ENCODE data around the gene DIPK1C. TPM values are rescaled to one million over a fixed set of nuclear protein-coding genes. Genes with fewer than 3 reads are reported as not detected.

DIPK1C gene
- polyA plus RNA-seq, 2 of the 4 experiments (the other 2 are of a cell fraction) = not detected

DNA sequence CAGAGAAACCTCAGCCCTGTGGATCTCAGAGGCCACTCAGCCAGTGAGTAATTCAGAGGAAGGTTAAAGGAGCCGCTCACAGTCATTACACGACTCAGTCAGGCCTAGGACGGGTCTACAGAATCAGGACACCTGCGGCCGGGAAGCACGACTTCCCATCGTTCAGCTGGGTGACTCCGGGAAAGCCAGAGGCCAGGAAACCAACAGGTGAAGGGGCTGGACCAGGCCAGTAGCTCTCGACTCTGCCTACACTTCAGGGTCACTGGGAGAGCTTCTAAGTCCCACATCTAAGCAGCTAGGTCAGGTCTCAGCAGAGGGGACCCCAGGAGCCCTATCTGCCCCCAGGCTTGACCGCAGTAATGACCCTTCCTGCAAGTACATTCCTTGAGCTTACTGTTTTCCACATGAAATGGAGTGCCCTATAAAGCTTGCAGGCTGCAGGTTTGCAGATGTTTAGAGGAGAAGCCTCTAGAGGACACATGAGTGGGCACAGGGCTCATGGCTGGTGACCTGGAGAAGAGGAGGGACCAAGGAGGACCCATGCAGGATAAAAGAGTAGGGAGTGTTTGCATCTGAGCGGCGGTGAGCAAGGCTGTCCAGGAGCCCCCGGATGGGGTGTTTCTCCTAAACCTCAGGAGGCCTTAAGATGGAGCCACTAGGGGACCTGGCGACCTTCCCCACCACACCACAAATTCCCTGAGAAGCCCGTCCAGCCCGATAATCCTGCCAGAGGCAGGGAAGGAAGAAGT, 9.5 kb downstream of the DIPK1C start (continued):
- no peak for TF ChIP-seq CEBPB (IDR thresholded peaks at IDR 0.05)

DNA sequence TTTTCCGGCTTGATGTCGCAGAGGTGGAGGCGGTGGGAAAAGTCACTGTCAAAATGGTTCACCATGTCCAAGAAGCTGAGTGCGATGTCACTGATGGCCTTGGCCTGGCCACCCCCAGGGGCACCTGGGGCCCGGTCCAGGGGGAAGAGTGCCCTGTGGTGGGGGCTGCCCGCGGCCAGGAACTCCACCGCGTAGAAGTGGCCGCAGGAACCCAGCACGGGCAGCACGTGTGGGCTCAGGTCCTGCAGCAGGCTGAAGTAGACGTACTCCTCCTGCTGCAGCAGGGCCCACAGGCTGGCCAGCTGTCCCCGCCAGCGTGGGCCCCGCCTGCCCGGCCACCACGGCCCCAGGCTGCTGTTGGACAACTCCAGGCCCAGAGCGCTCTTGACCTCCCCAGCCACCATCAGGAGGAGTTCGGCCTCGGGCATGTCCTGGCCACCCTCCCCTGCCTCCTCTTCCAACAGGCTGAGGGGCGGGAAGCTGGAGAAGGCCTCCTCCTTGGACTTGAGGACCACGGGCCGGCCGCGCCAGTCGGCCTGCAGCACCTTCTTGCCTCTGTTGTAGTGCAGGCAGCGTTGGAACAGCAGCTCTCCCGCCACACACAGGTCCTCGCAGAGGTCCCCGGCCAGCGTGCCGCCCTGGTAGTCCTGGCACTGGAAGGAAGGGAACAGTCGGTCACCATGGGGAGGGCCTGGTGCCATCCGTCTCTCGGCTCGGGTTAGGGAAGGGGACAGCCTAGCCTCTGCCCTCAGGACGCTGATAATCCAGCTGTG, 10.3 kb downstream of the DIPK1C start:
- ChIA-PET CTCF (no interaction called here), POLR2A (no interaction called here)
- Histone ChIP-seq H3K9me3 (no peaks in the 10 kb centered on the region), H3K4me2 (no peak overlapping the region), H3K4me1 (no peaks in the 10 kb centered on the region), H3K27ac (no peak overlapping the region), H3K4me3 (no peak overlapping the region)
- FAIRE-seq = no peak
- no peak for ATAC-seq
- 75% methylated on average over 7 of the region's 38 CpGs for WGBS (ENCODE audit: missing lambda C conversion rate)
- DNase-seq (ENCODE audit: low read depth in 1 of 2, low spot score in 1 of 2) = no peak
- TF ChIP-seq, protein P1, sequence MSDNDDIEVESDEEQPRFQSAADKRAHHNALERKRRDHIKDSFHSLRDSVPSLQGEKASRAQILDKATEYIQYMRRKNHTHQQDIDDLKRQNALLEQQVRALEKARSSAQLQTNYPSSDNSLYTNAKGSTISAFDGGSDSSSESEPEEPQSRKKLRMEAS (IDR thresholded peaks at IDR 0.05) = no peak
- no peak for TF ChIP-seq BHLHE40 (IDR thresholded peaks at IDR 0.05; ENCODE audit: low read depth, low read length)
- no peak for TF ChIP-seq RCOR1 (IDR thresholded peaks at IDR 0.05; ENCODE audit: low read depth, low read length)
- no peak for TF ChIP-seq RARB (CRISPR knock-in tag; IDR thresholded peaks at IDR 0.05)
- TF ChIP-seq HDAC2 (IDR thresholded peaks at IDR 0.05) = no peak

DNA sequence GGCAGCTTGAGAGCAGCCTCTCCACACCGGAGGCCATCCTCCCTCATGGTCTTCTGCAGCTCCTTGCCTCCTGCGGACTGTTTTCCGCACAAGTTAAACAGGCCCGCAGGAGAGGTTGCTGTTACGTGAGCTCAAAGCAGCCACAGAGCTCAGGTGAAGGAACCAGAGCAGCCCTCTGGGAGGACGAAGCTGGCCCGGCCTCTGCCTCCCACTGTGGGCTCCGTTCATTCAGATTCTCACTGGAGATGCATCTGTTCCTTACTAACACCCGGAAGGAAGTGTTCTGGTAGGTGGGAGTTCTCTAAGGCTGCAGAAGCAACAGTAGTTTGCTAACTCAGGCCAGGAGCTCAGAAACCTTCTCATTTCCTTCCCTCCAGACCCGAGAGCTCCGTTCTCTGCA, 10.9 kb downstream of the DIPK1C start:
- no peak overlapping the region for H3K27ac ChIP-seq
- ATAC-seq (no peak), FAIRE-seq (no peak), DNase-seq (ENCODE audit: low read depth in 1 of 2, low spot score in 1 of 2) (no peak)
- no peak overlapping the region for H3K4me2 ChIP-seq
- ChIA-PET CTCF (no interaction called here), POLR2A (no interaction called here)
- no peak for TF ChIP-seq HOXA7 (CRISPR knock-in tag; IDR thresholded peaks at IDR 0.05)
- no peak for TF ChIP-seq RCOR1 (IDR thresholded peaks at IDR 0.05; ENCODE audit: low read depth, low read length)
- no peak for TF ChIP-seq MAZ (IDR thresholded peaks at IDR 0.05; ENCODE audit: borderline replicate concordance, low read depth, low read length)
- TF ChIP-seq ESRRA (IDR thresholded peaks at IDR 0.05; ENCODE audit: borderline replicate concordance, low read length) = no peak
- no peak for TF ChIP-seq HOXB5 (CRISPR knock-in tag; IDR thresholded peaks at IDR 0.05)
- no peak for TF ChIP-seq NPAS2 (CRISPR knock-in tag; IDR thresholded peaks at IDR 0.05; ENCODE audit: borderline replicate concordance)
- TF ChIP-seq, protein P2, sequence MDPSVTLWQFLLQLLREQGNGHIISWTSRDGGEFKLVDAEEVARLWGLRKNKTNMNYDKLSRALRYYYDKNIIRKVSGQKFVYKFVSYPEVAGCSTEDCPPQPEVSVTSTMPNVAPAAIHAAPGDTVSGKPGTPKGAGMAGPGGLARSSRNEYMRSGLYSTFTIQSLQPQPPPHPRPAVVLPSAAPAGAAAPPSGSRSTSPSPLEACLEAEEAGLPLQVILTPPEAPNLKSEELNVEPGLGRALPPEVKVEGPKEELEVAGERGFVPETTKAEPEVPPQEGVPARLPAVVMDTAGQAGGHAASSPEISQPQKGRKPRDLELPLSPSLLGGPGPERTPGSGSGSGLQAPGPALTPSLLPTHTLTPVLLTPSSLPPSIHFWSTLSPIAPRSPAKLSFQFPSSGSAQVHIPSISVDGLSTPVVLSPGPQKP (IDR thresholded peaks at IDR 0.05; ENCODE audit: low read depth, low read length) = no peak
- TF ChIP-seq, protein P3, sequence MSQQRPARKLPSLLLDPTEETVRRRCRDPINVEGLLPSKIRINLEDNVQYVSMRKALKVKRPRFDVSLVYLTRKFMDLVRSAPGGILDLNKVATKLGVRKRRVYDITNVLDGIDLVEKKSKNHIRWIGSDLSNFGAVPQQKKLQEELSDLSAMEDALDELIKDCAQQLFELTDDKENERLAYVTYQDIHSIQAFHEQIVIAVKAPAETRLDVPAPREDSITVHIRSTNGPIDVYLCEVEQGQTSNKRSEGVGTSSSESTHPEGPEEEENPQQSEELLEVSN (IDR thresholded peaks at IDR 0.05; ENCODE audit: borderline replicate concordance, low read depth) = no peak
- no peak for TF ChIP-seq JUN (IDR thresholded peaks at IDR 0.05)
- TF ChIP-seq KDM1A (IDR thresholded peaks at IDR 0.05; ENCODE audit: low read depth) = no peak
- no peak for TF ChIP-seq SMC3 (IDR thresholded peaks at IDR 0.05)
- TF ChIP-seq NFE2L2 (conservative IDR thresholded peaks at IDR 0.05; ENCODE audit: low read length) = no peak
- no peak for TF ChIP-seq CHD4 (IDR thresholded peaks at IDR 0.05; ENCODE audit: borderline replicate concordance)
- TF ChIP-seq, protein P4, sequence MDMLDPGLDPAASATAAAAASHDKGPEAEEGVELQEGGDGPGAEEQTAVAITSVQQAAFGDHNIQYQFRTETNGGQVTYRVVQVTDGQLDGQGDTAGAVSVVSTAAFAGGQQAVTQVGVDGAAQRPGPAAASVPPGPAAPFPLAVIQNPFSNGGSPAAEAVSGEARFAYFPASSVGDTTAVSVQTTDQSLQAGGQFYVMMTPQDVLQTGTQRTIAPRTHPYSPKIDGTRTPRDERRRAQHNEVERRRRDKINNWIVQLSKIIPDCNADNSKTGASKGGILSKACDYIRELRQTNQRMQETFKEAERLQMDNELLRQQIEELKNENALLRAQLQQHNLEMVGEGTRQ (IDR thresholded peaks at IDR 0.05) = no peak
- no peak for TF ChIP-seq RNF2 (IDR thresholded peaks at IDR 0.05; ENCODE audit: borderline replicate concordance, low read depth)
- no peak overlapping the region for H3K4me3 ChIP-seq
- no peaks in the 10 kb centered on the region for H3K4me1 ChIP-seq
- H3K9me3 ChIP-seq = no peaks in the 10 kb centered on the region
- 45% methylated on average over 6 of the region's 11 CpGs for WGBS (ENCODE audit: missing lambda C conversion rate)
